Hepatocyte (in vitro differentiated cells): ENCODE results near the gene UVRAG. TPM values are rescaled to one million over a fixed set of nuclear protein-coding genes. Genes with fewer than 3 reads are reported as not detected.
"Not testable (repeated sequence)": the region's sequence is repeated elsewhere in the genome, so short reads cannot be mapped to it uniquely, and the experiment has no call there.

Experiments
- DNase-seq: peaks from one replicate; pipeline ENCODE4 v3.0.0-alpha.2; 2016; ENCODE audit warnings: low spot score
- H2AFZ ChIP-seq: fragments of 200-600 bp; sonication (generic); 2 replicates; pipeline ENCODE4 v1.6.0; 2016; ENCODE audit warnings: antibody characterized with exemption, mild to moderate bottlenecking
- H3K27ac ChIP-seq: fragments of 200-600 bp; sonication (generic); 2 replicates; pipeline ENCODE4 v1.5.1; 2016; ENCODE audit warnings: mild to moderate bottlenecking
- H3K27me3 ChIP-seq: fragments of 200-600 bp; sonication (generic); 2 replicates; pipeline ENCODE4 v1.6.1; 2016
- H3K36me3 ChIP-seq: fragments of 200-600 bp; sonication (generic); replicated peaks from 2 replicates; pipeline ENCODE4 v1.5.1; 2016; ENCODE audit warnings: low read depth; ENCODE audit not compliant: insufficient read depth
- H3K4me1 ChIP-seq: fragments of 200-600 bp; sonication (generic); 2 replicates; pipeline ENCODE4 v1.5.1; 2016; ENCODE audit warnings: mild to moderate bottlenecking, moderate library complexity; ENCODE audit not compliant: insufficient read depth
- H3K4me2 ChIP-seq: fragments of 200-600 bp; sonication (generic); 2 replicates; pipeline ENCODE4 v1.6.0; 2016
- H3K4me3 ChIP-seq: fragments of 200-600 bp; sonication (generic); 2 replicates; pipeline ENCODE4 v1.5.1; 2016; ENCODE audit warnings: mild to moderate bottlenecking
- H3K79me2 ChIP-seq: fragments of 200-600 bp; sonication (generic); 2 replicates; pipeline ENCODE4 v1.6.0; 2017; ENCODE audit warnings: mild to moderate bottlenecking
- H3K9me2 ChIP-seq: fragments of 200-600 bp; sonication (generic); replicated peaks from 2 replicates; pipeline ENCODE4 v1.6.0; 2017; ENCODE audit warnings: mild to moderate bottlenecking; ENCODE audit not compliant: insufficient read depth
- H3K9me3 ChIP-seq: fragments of 200-600 bp; sonication (generic); 2 replicates; pipeline ENCODE4 v1.5.1; 2016; ENCODE audit warnings: low read depth, mild to moderate bottlenecking
- H4K20me1 ChIP-seq: fragments of 200-600 bp; sonication (generic); 2 replicates; pipeline ENCODE4 v1.6.0; 2016; ENCODE audit warnings: mild to moderate bottlenecking; ENCODE audit not compliant: insufficient read depth, poor library complexity, severe bottlenecking
- EZH2 ChIP-seq: fragments of 200-600 bp; sonication (generic); IDR thresholded peaks from 2 replicates; pipeline ENCODE4 v1.6.1; 2016; ENCODE audit warnings: antibody characterized with exemption, mild to moderate bottlenecking, borderline replicate concordance
- EZH2phosphoT487 ChIP-seq: fragments of 200-600 bp; sonication (generic); IDR thresholded peaks from one replicate; pipeline ENCODE4 v1.6.1; 2018; ENCODE audit warnings: antibody characterized with exemption, mild to moderate bottlenecking, low read depth, moderate library complexity; ENCODE audit not compliant: unreplicated experiment, severe bottlenecking
- WGBS: methylation state at CpG from one replicate; pipeline ENCODE4 v1.1.6; 2016; ENCODE audit warnings: low lambda C conversion rate; ENCODE audit errors: missing lambda C conversion rate; 5-methylcytosine and 5-hydroxymethylcytosine counted together
- polyA plus RNA-seq: library from polyadenylated mRNA; unstranded; fragments of >200 nt; fragmentation: Nextera tagmentation; extraction: Ambion mirVana; gene quantifications from 2 replicates; pipeline ENCODE4 v1.2.1, GENCODE V29; 2016
- total RNA-seq: library from RNA; depleted of rRNA; stranded (reverse); fragments of >200 nt; gene quantifications from 2 replicates; pipeline ENCODE4 v1.2.3, GENCODE V29; 2014
- TF ChIP-seq, protein P1 (sequence below): fragments of 200-600 bp; sonication (generic); IDR thresholded peaks from 2 replicates; pipeline ENCODE4 v1.5.1; 2016; ENCODE audit warnings: antibody characterized with exemption, mild to moderate bottlenecking; ENCODE audit not compliant: poor library complexity

The UVRAG gene
- total and polyA plus RNA-seq, 2 experiments from 2014 or later: 15.3 to 36.5 TPM

DNA sequence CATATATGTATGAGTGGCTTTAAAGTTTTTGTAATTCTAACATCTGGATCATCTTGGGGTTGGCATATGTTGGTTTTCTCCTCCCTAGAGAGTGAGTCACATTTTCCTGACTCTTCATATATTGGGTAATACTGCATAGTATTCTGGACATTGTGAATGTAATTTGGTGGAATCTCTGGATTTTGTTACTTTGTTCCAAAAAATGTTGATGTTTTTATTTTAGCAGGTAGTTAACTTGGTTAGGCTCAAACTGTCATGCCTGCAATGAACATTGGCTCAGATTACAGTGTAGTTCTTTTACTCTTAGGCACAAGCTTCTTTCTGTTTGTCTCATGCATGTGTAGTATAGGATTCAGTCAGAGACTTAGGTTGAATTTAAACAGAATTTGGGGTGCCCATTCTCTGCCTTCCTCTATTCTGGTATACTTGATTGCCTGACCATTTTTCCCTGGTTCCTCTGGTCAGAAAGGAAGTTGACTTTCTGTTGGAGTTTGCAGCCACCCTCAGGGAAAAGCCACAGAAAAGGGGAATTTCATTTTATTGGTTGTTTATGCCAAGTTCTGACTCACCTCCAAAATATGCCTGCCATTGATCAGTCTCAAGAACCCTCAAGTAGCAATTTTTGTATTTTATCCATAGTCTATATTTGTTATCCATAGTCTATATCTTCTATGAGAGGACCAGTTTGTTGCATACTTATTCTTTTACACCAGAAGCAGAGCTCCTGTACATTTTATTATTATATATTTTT, 151.7 kb downstream of the UVRAG start:
- peak; percentile 19 for DNase-seq
- Histone ChIP-seq H2AFZ (no peak overlapping the region), H3K4me2 (no peak overlapping the region), H4K20me1 (no peaks in the 10 kb centered on the region), H3K36me3 (no peaks in the 10 kb centered on the region), H3K9me3 (no peaks in the 10 kb centered on the region), H3K4me3 (no peak overlapping the region), H3K79me2 (no peaks in the 10 kb centered on the region), H3K9me2 (no peaks in the 10 kb centered on the region), H3K27me3 (no peaks in the 10 kb centered on the region), H3K4me1 (peaks cover 6% of the 10 kb centered on the region), H3K27ac (no peak overlapping the region)
- no peak for TF ChIP-seq EZH2phosphoT487

DNA sequence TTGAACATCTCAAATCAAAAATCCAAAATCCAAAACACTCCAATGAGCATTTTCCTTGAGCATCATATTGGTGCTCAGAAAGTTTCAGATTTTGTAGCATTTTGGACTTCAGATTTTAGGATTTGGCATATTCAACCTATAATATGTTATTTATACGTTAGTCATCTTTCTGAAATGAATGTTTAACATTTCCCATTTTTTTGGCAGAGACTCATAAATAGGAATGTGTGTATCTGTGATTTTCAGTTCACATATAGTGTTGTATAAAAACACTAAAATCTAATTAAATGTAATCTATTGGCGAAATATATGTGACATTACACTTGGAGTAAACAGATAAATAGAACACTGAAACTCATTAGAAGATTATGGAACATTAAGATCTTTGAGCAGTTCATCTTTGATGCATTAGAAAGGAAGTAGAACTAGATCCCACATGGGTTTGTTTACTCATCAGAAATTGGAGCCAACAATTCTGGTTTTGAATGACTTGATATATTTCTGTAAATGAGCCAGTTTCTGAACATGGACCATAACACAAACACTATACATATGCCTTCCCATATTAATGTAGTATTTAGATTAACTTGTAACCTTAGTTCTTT, 153.1 kb downstream of the UVRAG start:
- H2AFZ ChIP-seq: no peak overlapping the region
- H3K4me1 ChIP-seq: peaks cover 6% of the 10 kb centered on the region
- TF ChIP-seq EZH2phosphoT487: no peak
- TF ChIP-seq, protein P1, sequence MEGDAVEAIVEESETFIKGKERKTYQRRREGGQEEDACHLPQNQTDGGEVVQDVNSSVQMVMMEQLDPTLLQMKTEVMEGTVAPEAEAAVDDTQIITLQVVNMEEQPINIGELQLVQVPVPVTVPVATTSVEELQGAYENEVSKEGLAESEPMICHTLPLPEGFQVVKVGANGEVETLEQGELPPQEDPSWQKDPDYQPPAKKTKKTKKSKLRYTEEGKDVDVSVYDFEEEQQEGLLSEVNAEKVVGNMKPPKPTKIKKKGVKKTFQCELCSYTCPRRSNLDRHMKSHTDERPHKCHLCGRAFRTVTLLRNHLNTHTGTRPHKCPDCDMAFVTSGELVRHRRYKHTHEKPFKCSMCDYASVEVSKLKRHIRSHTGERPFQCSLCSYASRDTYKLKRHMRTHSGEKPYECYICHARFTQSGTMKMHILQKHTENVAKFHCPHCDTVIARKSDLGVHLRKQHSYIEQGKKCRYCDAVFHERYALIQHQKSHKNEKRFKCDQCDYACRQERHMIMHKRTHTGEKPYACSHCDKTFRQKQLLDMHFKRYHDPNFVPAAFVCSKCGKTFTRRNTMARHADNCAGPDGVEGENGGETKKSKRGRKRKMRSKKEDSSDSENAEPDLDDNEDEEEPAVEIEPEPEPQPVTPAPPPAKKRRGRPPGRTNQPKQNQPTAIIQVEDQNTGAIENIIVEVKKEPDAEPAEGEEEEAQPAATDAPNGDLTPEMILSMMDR: no peak
- TF ChIP-seq EZH2: no peak
- H3K27me3 ChIP-seq: no peaks in the 10 kb centered on the region
- H4K20me1 ChIP-seq: no peaks in the 10 kb centered on the region
- no peak overlapping the region for H3K4me2 ChIP-seq
- peaks cover 3% of the 10 kb centered on the region for H3K79me2 ChIP-seq
- no peak overlapping the region for H3K27ac ChIP-seq
- no peaks in the 10 kb centered on the region for H3K36me3 ChIP-seq
- DNase-seq: no peak
- H3K9me2 ChIP-seq: no peaks in the 10 kb centered on the region
- no peak overlapping the region for H3K4me3 ChIP-seq
- no peaks in the 10 kb centered on the region for H3K9me3 ChIP-seq
- WGBS: 93% methylated on average over 2 of the region's 2 CpGs

DNA sequence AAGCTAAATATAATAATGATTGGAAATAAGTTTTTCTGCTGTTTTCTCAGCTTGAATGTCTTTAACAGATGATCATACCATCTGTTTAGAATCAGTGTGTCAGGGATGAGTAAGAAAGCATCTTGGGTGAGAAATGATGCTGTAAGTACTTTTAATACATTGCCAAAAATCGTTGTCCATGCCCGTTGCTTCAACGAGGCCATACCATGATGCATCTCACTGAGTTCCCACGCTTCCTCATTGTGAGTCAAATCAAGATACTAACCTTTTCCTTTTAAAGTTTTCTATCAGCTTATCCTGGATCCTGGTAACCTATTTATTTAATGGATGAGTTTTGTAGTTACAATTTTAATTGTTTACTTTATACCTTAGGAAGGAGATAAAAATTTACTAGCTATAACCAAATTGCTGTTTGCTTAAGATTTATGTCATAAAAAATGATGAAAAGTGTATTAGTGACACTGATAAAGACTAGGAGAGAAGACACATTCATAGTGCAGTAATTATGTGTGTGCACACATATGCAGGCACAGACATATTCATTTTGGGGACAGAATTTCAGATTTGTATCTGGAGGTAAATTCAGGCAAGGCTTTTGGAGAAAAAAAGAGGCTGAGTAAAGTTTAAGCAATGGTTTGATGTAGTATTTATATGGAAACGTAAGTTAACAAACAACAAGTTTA, 154.8 kb downstream of the UVRAG start:
- 81% methylated on average over 5 of the region's 5 CpGs for WGBS
- no peak overlapping the region for H3K4me3 ChIP-seq
- TF ChIP-seq EZH2 (no peak), EZH2phosphoT487 (no peak)
- TF ChIP-seq, protein P1: no peak
- no peaks in the 10 kb centered on the region for H3K36me3 ChIP-seq
- H3K4me1 ChIP-seq: peaks cover 6% of the 10 kb centered on the region
- no peak overlapping the region for H2AFZ ChIP-seq
- no peak for DNase-seq
- peaks cover 6% of the 10 kb centered on the region for H3K79me2 ChIP-seq
- H3K27me3 ChIP-seq: no peaks in the 10 kb centered on the region
- no peaks in the 10 kb centered on the region for H3K9me2 ChIP-seq
- H3K27ac ChIP-seq: no peak overlapping the region
- no peaks in the 10 kb centered on the region for H4K20me1 ChIP-seq
- no peaks in the 10 kb centered on the region for H3K9me3 ChIP-seq
- H3K4me2 ChIP-seq: no peak overlapping the region

DNA sequence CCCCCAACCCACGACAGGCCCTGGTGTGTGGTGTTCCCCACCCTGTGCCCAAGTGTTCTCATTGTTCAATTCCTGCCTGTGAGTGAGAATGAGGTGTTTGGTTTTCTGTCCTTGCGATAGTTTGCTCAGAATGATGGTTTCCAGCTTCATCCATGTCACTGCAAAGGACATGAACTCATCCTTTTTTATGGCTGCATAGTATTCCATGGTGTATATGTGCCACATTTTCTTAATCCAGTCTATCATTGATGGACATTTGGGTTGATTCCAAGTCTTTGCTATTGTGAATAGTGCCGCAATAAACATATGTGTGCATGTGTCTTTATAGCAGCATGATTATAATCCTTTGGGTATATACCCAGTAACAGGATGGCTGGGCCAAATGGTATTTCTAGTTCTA, 158.7 kb downstream of the UVRAG start:
- not testable (repeated sequence) for H3K4me1 ChIP-seq, H3K9me3 ChIP-seq, H3K4me3 ChIP-seq, H2AFZ ChIP-seq, H3K27me3 ChIP-seq, H3K9me2 ChIP-seq, H3K36me3 ChIP-seq, H3K79me2 ChIP-seq, H3K27ac ChIP-seq, H4K20me1 ChIP-seq, DNase-seq, H3K4me2 ChIP-seq
- 100% methylated on average over 3 of the region's 3 CpGs for WGBS

DNA sequence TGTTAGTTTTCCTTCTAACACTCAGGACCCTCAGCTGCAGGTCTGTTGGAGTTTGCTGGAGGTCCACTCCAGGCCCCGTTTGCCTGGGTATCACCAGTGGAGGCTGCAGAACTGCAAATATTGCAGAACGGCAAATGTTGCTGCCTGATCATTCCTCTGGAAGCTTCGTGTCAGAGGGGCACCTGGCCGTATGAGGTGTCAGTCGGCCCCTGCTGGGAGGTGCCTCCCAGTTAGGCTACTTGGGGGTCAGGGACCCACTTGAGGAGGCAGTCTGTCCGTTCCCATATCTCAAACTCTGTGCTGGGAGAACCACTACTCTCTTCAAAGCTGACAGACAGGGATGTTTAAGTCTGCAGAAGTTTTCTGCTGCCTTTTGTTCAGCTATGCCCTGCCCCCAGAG, 164.1 kb downstream of the UVRAG start:
- H2AFZ ChIP-seq, H3K4me3 ChIP-seq, H3K4me1 ChIP-seq, H4K20me1 ChIP-seq, H3K36me3 ChIP-seq, H3K9me2 ChIP-seq, DNase-seq, H3K27me3 ChIP-seq, H3K9me3 ChIP-seq: not testable (repeated sequence)
- WGBS: 50% methylated on average over 6 of the region's 6 CpGs
- H3K4me2 ChIP-seq: peak overlapping the region; percentile 70
- peak overlapping the region; percentile 31 for H3K27ac ChIP-seq
- peaks cover 39% of the 10 kb centered on the region for H3K79me2 ChIP-seq

DNA sequence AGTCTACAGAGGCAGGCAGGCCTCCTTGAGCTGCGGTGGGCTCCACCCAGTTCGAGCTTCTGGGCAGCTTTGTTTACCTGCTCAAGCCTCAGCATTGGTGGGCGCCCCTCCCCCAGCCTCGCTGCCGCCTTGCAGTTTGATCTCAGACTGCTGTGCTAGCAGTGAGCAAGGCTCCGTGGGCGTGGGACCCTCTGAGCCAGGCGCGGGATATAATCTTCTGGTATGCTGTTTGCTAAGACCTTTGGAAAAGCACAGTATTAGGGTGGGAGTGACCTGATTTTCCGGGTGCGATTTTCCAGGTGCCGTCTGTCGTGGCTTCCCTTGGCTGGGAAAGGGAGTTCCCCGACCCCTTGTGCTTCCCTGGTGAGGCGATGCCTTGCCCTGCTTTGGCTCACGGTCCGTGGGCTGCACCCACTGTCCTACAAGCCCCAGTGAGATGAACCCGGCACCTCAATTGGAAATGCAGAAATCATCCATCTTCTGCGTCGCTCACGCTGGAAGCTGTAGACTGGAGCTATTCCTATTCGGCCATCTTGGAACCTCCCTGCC, 164.5 kb downstream of the UVRAG start:
- not testable (repeated sequence) for H3K27me3 ChIP-seq, H3K9me3 ChIP-seq, H3K36me3 ChIP-seq, H3K9me2 ChIP-seq, H3K4me1 ChIP-seq, H4K20me1 ChIP-seq
- Histone ChIP-seq H3K4me2 (peak overlapping the region; percentile 70), H3K4me3 (peak overlapping the region; percentile 62), H3K27ac (peak overlapping the region; percentile 84), H3K79me2 (peaks cover 41% of the 10 kb centered on the region), H2AFZ (peak overlapping the region; percentile 55)
- peak; percentile 37 for DNase-seq
- WGBS: 37% methylated on average over 22 of the region's 22 CpGs
